ENCODE data around the gene KRTAP10-4. TPM values are rescaled to one million over a fixed set of nuclear protein-coding genes. Genes with fewer than 3 reads are reported as not detected.

Gene KRTAP10-4
- total and polyA plus RNA-seq, 4 donors, result not detected

- 81% methylated on average over 11 of the region's 11 CpGs for WGBS
Measured at GRCh38 chr21:44598061-44598460, 24.5 kb downstream of the KRTAP10-4 start.

More at GRCh38 chr21:44598061-44598460, 24.5 kb downstream of the KRTAP10-4 start:
- H3K4me3 ChIP-seq (ENCODE audit: low read depth in 1 of 3, low read length in 3 of 3), result no peak overlapping the region
- no peaks in the 10 kb centered on the region for H3K9me3 ChIP-seq (ENCODE audit: control insufficient read depth in 4 of 4, low read length in 3 of 4)
- DNase-seq (ENCODE audit: low spot score), result peak; percentile 8
- H3K27me3 ChIP-seq (ENCODE audit: control insufficient read depth in 4 of 4, insufficient read depth in 4 of 4, low read length in 3 of 4), result no peaks in the 10 kb centered on the region
- no peak overlapping the region for H3K27ac ChIP-seq (ENCODE audit: low read depth in 1 of 2, low read length in 2 of 2)
- H3K4me1 ChIP-seq (ENCODE audit: control insufficient read depth in 4 of 4, insufficient read depth in 4 of 4, low read length in 3 of 4), result peaks cover 1 to 13% (median 7%) of the 10 kb centered on the region in 4 donors
- TF ChIP-seq CTCF (IDR thresholded peaks at IDR 0.05; ENCODE audit: low read depth, low read length, missing input control) (no peak), SP1 (IDR thresholded peaks at IDR 0.05) (no peak), FOXA1 (IDR thresholded peaks at IDR 0.05) (no peak), RAD21 (IDR thresholded peaks at IDR 0.05) (no peak), NR2F2 (IDR thresholded peaks at IDR 0.05) (no peak), ZBTB33 (IDR thresholded peaks at IDR 0.05) (no peak), REST (IDR thresholded peaks at IDR 0.05) (no peak), JUND (IDR thresholded peaks at IDR 0.05) (no peak), HNF4A (conservative IDR thresholded peaks at IDR 0.05) (no peak), HNF4G (IDR thresholded peaks at IDR 0.05) (no peak), GABPA (IDR thresholded peaks at IDR 0.05 in 1 of 2, conservative IDR thresholded peaks at IDR 0.05 in 1 of 2) (no peak), FOXA2 (IDR thresholded peaks at IDR 0.05) (no peak), ATF3 (IDR thresholded peaks at IDR 0.05) (no peak), EGR1 (IDR thresholded peaks at IDR 0.05; ENCODE audit: low read depth in 2 of 2) (no peak), TAF1 (conservative IDR thresholded peaks at IDR 0.05) (no peak), RXRA (IDR thresholded peaks at IDR 0.05) (no peak), YY1 (IDR thresholded peaks at IDR 0.05) (no peak)
- TF ChIP-seq, protein P1, sequence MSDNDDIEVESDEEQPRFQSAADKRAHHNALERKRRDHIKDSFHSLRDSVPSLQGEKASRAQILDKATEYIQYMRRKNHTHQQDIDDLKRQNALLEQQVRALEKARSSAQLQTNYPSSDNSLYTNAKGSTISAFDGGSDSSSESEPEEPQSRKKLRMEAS (IDR thresholded peaks at IDR 0.05), result no peak
- H3K36me3 ChIP-seq (ENCODE audit: control insufficient read depth in 4 of 4, insufficient read depth in 3 of 4, low read depth in 1 of 4, low read length in 3 of 4), result no peaks in the 10 kb centered on the region
- H3K9ac ChIP-seq (ENCODE audit: low read depth in 1 of 2, low read length in 2 of 2), result no peak overlapping the region
